PC-9 (cell line): ENCODE measurements around the gene SELENOV.

Experiments used
- EZH2 ChIP-seq: fragments of 200-600 bp; sonication (generic); IDR thresholded peaks from 2 replicates; pipeline ENCODE4 v1.8.0; 2017; ENCODE audit warnings: antibody characterized with exemption, low read depth
- TF ChIP-seq, protein P1 (sequence below): fragments of 200-600 bp; sonication (generic); conservative IDR thresholded peaks from 2 replicates; pipeline ENCODE4 v1.6.1; 2017; ENCODE audit warnings: mixed run types, antibody characterized with exemption, mild to moderate bottlenecking, moderate library complexity

DNA sequence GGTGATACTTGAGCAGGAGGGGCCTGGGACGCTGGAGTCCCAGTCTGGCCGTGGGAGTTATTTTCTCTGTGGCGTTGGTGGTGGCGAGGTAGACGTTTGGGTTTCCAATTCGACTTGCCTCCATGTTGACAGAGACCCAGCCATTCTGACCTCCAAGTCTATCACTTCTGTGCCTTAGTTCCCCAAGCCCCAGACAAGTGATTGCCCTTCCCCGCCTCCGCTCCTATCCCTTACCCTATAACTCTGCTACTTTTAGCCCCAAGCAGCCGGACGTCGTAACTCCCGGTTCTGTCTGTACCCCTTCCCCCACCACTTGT, 33.8 kb upstream of the SELENOV start:
- TF ChIP-seq, protein P1, sequence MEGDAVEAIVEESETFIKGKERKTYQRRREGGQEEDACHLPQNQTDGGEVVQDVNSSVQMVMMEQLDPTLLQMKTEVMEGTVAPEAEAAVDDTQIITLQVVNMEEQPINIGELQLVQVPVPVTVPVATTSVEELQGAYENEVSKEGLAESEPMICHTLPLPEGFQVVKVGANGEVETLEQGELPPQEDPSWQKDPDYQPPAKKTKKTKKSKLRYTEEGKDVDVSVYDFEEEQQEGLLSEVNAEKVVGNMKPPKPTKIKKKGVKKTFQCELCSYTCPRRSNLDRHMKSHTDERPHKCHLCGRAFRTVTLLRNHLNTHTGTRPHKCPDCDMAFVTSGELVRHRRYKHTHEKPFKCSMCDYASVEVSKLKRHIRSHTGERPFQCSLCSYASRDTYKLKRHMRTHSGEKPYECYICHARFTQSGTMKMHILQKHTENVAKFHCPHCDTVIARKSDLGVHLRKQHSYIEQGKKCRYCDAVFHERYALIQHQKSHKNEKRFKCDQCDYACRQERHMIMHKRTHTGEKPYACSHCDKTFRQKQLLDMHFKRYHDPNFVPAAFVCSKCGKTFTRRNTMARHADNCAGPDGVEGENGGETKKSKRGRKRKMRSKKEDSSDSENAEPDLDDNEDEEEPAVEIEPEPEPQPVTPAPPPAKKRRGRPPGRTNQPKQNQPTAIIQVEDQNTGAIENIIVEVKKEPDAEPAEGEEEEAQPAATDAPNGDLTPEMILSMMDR = no peak
- no peak for TF ChIP-seq EZH2
